Natural killer cell (primary cell): ENCODE measurements around the gene SLC5A9. TPM values are rescaled to one million over a fixed set of nuclear protein-coding genes. Genes with fewer than 3 reads are reported as not detected.

Experiments used
- ATAC-seq, 3 donors: fragments of 150-1000 bp in 2 of 3; fragments of 200-7000 bp in 1 of 3; cut with Tn5 transposase; 1 replicate in 1 of 3; 2 replicates in 2 of 3; pipeline ENCODE4 v1.10.0; 2021; ENCODE audit warnings: mild to moderate bottlenecking in 2 of 3, moderate library complexity in 2 of 3
- DNase-seq, 2 donors: peaks; one replicate each; pipeline versions ENCODE4 v3.0.0 to v3.0.0-alpha.2; 2013 to 2021; ENCODE audit warnings: mixed read lengths in 1 of 2
- H3K27ac ChIP-seq: one replicate; pipeline ENCODE4 v1.5.1; 2013; ENCODE audit warnings: mild to moderate bottlenecking, low read length
- H3K27me3 ChIP-seq: one replicate; pipeline ENCODE4 v1.6.1; 2013; ENCODE audit warnings: low read length; ENCODE audit not compliant: control insufficient read depth, insufficient read depth
- H3K36me3 ChIP-seq: one replicate; pipeline ENCODE4 v1.6.1; 2013; ENCODE audit warnings: low read length; ENCODE audit not compliant: control insufficient read depth, insufficient read depth
- H3K4me1 ChIP-seq: one replicate; pipeline ENCODE4 v1.6.1; 2013; ENCODE audit warnings: low read length; ENCODE audit not compliant: control insufficient read depth, insufficient read depth
- H3K4me3 ChIP-seq: one replicate; pipeline ENCODE4 v1.5.1; 2013; ENCODE audit warnings: low read length
- H3K9me3 ChIP-seq: one replicate; pipeline ENCODE4 v1.6.1; 2013; ENCODE audit warnings: low read length; ENCODE audit not compliant: control insufficient read depth, insufficient read depth
- H3K27ac Mint-ChIP-seq, 2 donors: one replicate each; pipeline ENCODE4 v1.8.0; 2022; ENCODE audit warnings: mild to moderate bottlenecking in 2 of 2, mixed read lengths in 2 of 2, moderate library complexity in 1 of 2
- H3K27me3 Mint-ChIP-seq, 2 donors: one replicate each; pipeline ENCODE4 v1.8.0; 2022; ENCODE audit warnings: low read depth in 2 of 2, mixed read lengths in 2 of 2
- H3K36me3 Mint-ChIP-seq: one replicate; pipeline ENCODE4 v1.8.0; 2022; ENCODE audit warnings: mixed read lengths
- H3K4me1 Mint-ChIP-seq, 2 donors: one replicate each; pipeline ENCODE4 v1.8.0; 2022; ENCODE audit warnings: mixed read lengths in 2 of 2
- H3K4me3 Mint-ChIP-seq: one replicate; pipeline ENCODE4 v1.8.0; 2022; ENCODE audit warnings: mild to moderate bottlenecking, moderate library complexity, mixed read lengths
- H3K9me3 Mint-ChIP-seq, 2 donors: one replicate each; pipeline ENCODE4 v1.8.0; 2022; ENCODE audit warnings: mixed read lengths in 2 of 2
- WGBS: methylation state at CpG from one replicate; pipeline ENCODE4 v1.1.7; 2013; ENCODE audit warnings: missing lambda C conversion rate; ENCODE audit not compliant: insufficient coverage; 5-methylcytosine and 5-hydroxymethylcytosine counted together
- intact Hi-C: fragments of 100-400 bp; cut with micrococcal nuclease; formaldehyde crosslinking; loops from one replicate; pipeline ENCODE4 v1.14.2; 2022
- total RNA-seq, 4 donors: library from RNA; stranded (reverse); fragments of 120-200 nt in 1 of 4; gene quantifications; one replicate each; pipeline versions ENCODE4 v1.2.3 to v1.2.4, GENCODE V29; 2013 to 2022
- TF ChIP-seq, protein P1 (sequence below): fragments of 200-600 bp; IDR thresholded peaks from one replicate; pipeline ENCODE4 v1.8.0; 2022; ENCODE audit warnings: antibody characterized with exemption

Gene SLC5A9
- total RNA-seq, 3 donors from 2014 or later (not counting 1 experiment from before 2014, with no cell fraction given): not detected

GRCh38 chr1:48221657-48222056 lies 859 bp upstream of the SLC5A9 start:
- H3K9me3 Mint-ChIP-seq: no peaks in the 10 kb centered on the region

DNA sequence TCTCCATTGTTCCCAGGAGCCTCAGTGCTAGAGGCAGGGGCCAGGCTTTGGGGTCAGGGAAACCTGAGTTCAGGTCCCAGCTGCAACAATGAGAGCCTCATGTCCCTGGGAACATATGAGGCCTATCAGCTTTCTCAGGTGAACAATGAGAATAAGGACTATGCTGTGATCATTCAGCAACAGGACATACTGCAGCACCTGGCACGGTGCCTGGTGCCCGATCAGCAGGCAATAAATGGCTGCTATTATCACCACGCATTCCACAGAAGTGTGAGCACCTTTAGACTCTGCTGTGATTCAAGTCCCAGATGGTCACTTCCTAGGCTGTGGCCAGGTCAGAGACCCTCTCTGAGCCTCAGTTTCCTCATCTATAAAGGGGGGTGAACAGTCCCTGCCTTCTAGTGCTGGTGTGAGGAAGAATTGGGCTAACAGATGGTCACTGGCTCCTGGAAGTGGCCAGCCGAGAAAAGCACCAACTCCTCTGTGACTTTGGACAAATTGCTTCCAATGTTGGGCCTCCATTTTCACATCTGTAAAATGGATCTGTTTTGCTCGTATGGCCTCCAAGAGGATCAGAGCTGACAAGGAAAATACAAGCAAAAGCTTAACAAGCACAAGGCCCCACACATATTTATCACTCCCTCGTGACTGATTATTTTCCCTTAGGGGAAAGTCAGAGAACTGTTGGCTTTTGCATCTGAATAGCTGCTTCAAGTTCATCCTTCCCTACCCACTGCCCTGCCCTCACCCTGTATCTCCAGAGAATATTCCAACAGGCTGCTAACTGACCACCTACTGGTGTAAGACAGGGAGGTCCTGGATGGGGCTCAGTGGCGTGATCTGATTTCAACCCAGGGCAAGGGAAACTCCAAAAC lies 1.1 kb downstream of the SLC5A9 start:
- intact Hi-C loops: no loop called here
- H3K27ac ChIP-seq: no peak overlapping the region
- no peaks in the 10 kb centered on the region for H3K9me3 Mint-ChIP-seq
- peaks cover 10 to 13% of the 10 kb centered on the region in 2 donors for H3K4me1 Mint-ChIP-seq
- H3K4me3 Mint-ChIP-seq: no peak overlapping the region
- no peaks in the 10 kb centered on the region for H3K36me3 Mint-ChIP-seq
- no peak overlapping the region for H3K4me3 ChIP-seq
- H3K27me3 Mint-ChIP-seq: no peaks in the 10 kb centered on the region
- no peaks in the 10 kb centered on the region for H3K9me3 ChIP-seq
- DNase-seq (no peak), ATAC-seq (no peak)
- TF ChIP-seq, protein P1, sequence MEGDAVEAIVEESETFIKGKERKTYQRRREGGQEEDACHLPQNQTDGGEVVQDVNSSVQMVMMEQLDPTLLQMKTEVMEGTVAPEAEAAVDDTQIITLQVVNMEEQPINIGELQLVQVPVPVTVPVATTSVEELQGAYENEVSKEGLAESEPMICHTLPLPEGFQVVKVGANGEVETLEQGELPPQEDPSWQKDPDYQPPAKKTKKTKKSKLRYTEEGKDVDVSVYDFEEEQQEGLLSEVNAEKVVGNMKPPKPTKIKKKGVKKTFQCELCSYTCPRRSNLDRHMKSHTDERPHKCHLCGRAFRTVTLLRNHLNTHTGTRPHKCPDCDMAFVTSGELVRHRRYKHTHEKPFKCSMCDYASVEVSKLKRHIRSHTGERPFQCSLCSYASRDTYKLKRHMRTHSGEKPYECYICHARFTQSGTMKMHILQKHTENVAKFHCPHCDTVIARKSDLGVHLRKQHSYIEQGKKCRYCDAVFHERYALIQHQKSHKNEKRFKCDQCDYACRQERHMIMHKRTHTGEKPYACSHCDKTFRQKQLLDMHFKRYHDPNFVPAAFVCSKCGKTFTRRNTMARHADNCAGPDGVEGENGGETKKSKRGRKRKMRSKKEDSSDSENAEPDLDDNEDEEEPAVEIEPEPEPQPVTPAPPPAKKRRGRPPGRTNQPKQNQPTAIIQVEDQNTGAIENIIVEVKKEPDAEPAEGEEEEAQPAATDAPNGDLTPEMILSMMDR: no peak
- no peaks in the 10 kb centered on the region for H3K27me3 ChIP-seq
- H3K4me1 ChIP-seq: peaks cover 37% of the 10 kb centered on the region
- no peaks in the 10 kb centered on the region for H3K36me3 ChIP-seq
- no peak overlapping the region for H3K27ac Mint-ChIP-seq
- WGBS: 74% methylated on average over 7 of the region's 7 CpGs

More at GRCh38 chr1:48221657-48222056, 859 bp upstream of the SLC5A9 start:
- H3K4me3 Mint-ChIP-seq: no peak overlapping the region
- TF ChIP-seq, protein P1: no peak
- ATAC-seq (no peak), DNase-seq (no peak)
- Histone ChIP-seq H3K27ac (no peak overlapping the region), H3K27me3 (no peaks in the 10 kb centered on the region), H3K9me3 (no peaks in the 10 kb centered on the region), H3K4me3 (no peak overlapping the region), H3K4me1 (peaks cover 17% of the 10 kb centered on the region), H3K36me3 (no peaks in the 10 kb centered on the region)
- intact Hi-C loops: no loop called here
- WGBS: 50% methylated on average over 3 of the region's 3 CpGs
- no peaks in the 10 kb centered on the region for H3K36me3 Mint-ChIP-seq
- peaks cover 10 to 17% of the 10 kb centered on the region in 2 donors for H3K4me1 Mint-ChIP-seq
- no peaks in the 10 kb centered on the region for H3K27me3 Mint-ChIP-seq
- H3K27ac Mint-ChIP-seq: no peak overlapping the region

DNA sequence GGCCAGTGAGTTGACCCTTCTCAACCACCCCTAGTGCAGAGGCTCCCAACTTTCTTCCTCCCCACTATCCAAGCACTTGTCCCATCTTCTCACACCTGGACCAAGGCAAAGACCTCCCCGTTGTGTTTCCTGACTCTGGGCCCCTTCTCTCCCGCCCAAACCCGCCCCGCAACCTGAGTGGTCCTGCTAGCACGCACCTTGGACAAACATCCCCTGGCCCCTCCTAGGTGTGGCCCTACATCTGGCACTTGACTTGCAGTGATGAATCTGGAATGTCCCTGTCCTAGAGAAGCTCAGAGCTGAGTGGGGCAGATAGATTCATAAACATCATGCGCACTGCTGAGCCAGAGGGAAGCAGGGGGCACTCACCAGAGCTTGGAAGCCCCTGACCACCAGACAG lies 2.3 kb downstream of the SLC5A9 start:
- 96% methylated on average over 6 of the region's 6 CpGs for WGBS
- Histone ChIP-seq H3K36me3 (no peaks in the 10 kb centered on the region), H3K27me3 (no peaks in the 10 kb centered on the region), H3K4me1 (peaks cover 45% of the 10 kb centered on the region), H3K9me3 (no peaks in the 10 kb centered on the region), H3K27ac (no peak overlapping the region), H3K4me3 (no peak overlapping the region)
- no peaks in the 10 kb centered on the region for H3K9me3 Mint-ChIP-seq
- H3K36me3 Mint-ChIP-seq: no peaks in the 10 kb centered on the region
- H3K4me3 Mint-ChIP-seq: no peak overlapping the region
- peaks cover 10 to 14% of the 10 kb centered on the region in 2 donors for H3K4me1 Mint-ChIP-seq
- H3K27ac Mint-ChIP-seq: peak overlapping the region in 1 of 2 donors; percentile 7
- TF ChIP-seq, protein P1: no peak
- no peaks in the 10 kb centered on the region for H3K27me3 Mint-ChIP-seq
- no peak for ATAC-seq
- intact Hi-C loops: no loop called here
- DNase-seq: no peak
